Stimulated activated CD4-positive, alpha-beta T cell treated with anti-CD3 and anti-CD28 coated beads, Interleukin-4, amount 100 ng/mL, for 24 hours (primary cell): Measurements from ENCODE around the gene EXOC5.

ENCODE experiments used
- DNase-seq: peaks from one replicate; pipeline ENCODE4 v3.0.0-alpha.2; 2020

The EXOC5 gene

GRCh38 chr14:57161583-57162234 is 107.0 kb downstream of the EXOC5 start:
- no peak for DNase-seq

- no peak for DNase-seq
These were observed 108.4 kb downstream of the EXOC5 start for GRCh38 chr14:57160333-57160732.

DNA sequence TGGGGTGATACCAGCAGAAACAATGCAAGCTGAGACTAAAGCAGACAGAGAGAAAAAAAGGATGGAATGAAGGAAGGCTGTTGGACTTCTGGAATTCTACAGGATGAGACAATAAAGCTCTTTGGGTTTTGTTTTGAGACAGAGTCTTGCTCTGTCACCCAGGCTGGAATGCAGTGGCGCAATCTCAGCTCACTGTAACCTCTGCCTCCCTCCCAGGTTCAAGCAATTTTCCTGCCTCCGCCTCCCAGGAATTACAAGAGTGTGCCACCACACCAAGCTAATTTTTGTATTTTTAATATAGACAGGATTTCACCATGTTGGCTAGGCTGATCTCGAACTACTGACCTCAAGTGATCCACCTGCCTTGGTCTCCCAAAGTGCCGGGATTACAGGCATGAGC is 115.4 kb downstream of the EXOC5 start:
- DNase-seq = no peak
